Mesothelial cell of epicardium (in vitro differentiated cells): ENCODE measurements around the gene DPPA5. TPM values are rescaled to one million over a fixed set of nuclear protein-coding genes. Genes with fewer than 3 reads are reported as not detected.

Source experiments
- DNase-seq, 2 experiments: peaks; one replicate each; pipeline ENCODE4 v3.0.0; 2021; ENCODE audit warnings: low spot score in 2 of 2; ENCODE audit not compliant: unreplicated experiment in 2 of 2
- H3K27ac Mint-ChIP-seq: 2 replicates; pipeline ENCODE4 v1.8.0; 2021; ENCODE audit warnings: mixed read lengths
- H3K27me3 Mint-ChIP-seq: 2 replicates; pipeline ENCODE4 v1.8.0; 2021; ENCODE audit warnings: low read depth, mixed read lengths
- H3K36me3 Mint-ChIP-seq: 2 replicates; pipeline ENCODE4 v1.8.0; 2021; ENCODE audit warnings: mixed read lengths
- H3K4me1 Mint-ChIP-seq: 2 replicates; pipeline ENCODE4 v1.8.0; 2021; ENCODE audit warnings: mixed read lengths
- H3K4me3 Mint-ChIP-seq: 2 replicates; pipeline ENCODE4 v1.8.0; 2021; ENCODE audit warnings: mild to moderate bottlenecking, moderate library complexity, mixed read lengths
- H3K9me3 Mint-ChIP-seq: 2 replicates; pipeline ENCODE4 v1.8.0; 2021; ENCODE audit warnings: mixed read lengths
- total RNA-seq: library from RNA; stranded (reverse); gene quantifications from 3 replicates; pipeline ENCODE4 v1.2.1, GENCODE V29; 2021
- TF ChIP-seq, protein P1 (sequence below): fragments of 200-600 bp; sonication (generic); IDR thresholded peaks from one replicate; pipeline ENCODE4 v1.5.0; 2021; ENCODE audit warnings: antibody characterized with exemption; ENCODE audit not compliant: unreplicated experiment

DPPA5 gene
- total RNA-seq, 1 donor from 2014 or later, result not detected

DNA sequence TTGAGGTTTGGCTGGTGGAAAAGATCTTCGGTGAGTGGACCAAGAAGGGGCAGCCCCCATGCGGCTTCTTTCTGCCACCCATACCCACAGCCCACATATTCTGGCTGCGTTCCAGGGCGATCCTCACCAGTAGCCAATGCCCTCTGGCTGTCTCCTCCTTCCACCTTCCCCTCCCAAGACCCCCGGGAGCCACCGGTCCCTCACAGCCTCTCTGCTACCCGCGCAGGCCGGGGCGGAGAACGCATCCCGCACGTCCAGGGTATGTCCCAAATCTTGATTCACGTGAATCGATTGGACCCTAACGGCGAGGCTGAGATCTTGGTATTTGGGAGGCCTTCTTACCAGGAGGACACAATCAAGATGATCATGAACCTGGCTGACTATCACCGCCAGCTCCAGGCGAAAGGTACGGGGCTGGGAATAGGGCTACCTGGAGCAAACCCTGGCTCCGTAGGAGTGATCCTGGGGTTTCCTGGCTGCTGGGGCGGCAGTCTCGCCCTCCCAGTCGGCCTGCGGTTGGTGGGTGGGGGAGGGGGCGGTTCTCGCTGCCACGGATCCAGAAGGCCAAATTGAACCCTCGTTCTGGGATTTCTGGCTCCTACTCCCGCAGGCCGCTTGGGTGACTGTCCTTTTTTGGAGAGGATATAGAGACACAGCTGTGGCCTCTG, 8.9 kb upstream of the DPPA5 start:
- Mint-ChIP-seq H3K4me1 (no peaks in the 10 kb centered on the region), H3K9me3 (no peaks in the 10 kb centered on the region), H3K4me3 (no peak overlapping the region), H3K27ac (no peak overlapping the region), H3K36me3 (no peaks in the 10 kb centered on the region), H3K27me3 (no peaks in the 10 kb centered on the region)
- TF ChIP-seq, protein P1, sequence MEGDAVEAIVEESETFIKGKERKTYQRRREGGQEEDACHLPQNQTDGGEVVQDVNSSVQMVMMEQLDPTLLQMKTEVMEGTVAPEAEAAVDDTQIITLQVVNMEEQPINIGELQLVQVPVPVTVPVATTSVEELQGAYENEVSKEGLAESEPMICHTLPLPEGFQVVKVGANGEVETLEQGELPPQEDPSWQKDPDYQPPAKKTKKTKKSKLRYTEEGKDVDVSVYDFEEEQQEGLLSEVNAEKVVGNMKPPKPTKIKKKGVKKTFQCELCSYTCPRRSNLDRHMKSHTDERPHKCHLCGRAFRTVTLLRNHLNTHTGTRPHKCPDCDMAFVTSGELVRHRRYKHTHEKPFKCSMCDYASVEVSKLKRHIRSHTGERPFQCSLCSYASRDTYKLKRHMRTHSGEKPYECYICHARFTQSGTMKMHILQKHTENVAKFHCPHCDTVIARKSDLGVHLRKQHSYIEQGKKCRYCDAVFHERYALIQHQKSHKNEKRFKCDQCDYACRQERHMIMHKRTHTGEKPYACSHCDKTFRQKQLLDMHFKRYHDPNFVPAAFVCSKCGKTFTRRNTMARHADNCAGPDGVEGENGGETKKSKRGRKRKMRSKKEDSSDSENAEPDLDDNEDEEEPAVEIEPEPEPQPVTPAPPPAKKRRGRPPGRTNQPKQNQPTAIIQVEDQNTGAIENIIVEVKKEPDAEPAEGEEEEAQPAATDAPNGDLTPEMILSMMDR, result no peak
- no peak for DNase-seq

DNA sequence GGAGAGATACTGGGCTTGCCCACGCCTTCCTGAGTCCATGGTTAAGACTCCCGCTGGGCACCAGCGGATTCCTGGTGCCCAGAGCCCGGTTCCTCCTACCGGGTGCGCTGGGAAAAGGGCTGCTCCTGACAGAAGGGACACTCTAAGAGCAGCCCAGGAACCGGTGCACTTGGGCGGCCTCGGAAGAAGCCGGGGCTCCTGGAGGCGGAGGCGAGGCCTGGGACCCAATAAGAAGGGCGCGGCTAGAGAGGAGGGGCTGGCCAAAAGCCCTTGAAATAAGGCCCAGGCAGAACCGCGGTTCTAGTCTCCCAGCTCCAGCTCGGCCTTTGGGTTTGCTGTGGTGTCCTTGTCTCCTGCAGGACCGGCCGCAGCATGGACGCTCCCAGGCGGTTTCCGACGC, 8.3 kb upstream of the DPPA5 start, which contains the start of gene KHDC3L:
KHDC3L (plus strand) TSS at position 301 of the 400 bp plus-strand sequence; CDS start at position 373, 72 bp downstream.
- TF ChIP-seq, protein P1, result no peak
- Mint-ChIP-seq H3K4me3 (no peak within 1 kb of the TSS), H3K36me3 (no peaks in the 10 kb centered on the region), H3K9me3 (no peaks in the 10 kb centered on the region), H3K27me3 (no peaks in the 10 kb centered on the region), H3K4me1 (no peaks in the 10 kb centered on the region), H3K27ac (no peak within 1 kb of the TSS)
- DNase-seq, result no peak

DNA sequence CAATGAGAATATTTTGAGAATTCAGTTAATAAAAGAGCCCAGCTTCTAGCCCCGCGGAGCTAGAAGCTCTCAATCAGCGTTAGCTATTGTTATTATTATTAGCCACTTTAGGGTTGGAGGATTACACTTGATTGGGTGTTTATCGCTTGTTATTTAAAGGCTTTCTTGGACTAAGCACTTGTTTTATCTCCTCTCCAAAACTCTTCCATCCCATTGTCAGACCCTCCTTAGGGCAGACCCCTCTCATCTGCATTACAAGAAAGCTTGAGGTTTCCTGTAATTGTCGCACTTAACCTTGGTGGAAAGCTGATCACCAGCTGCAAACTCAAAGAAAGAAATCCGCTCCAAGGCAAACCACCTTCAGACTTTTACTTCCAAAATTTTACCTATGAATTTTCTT, 4.8 kb downstream of the DPPA5 start:
- Mint-ChIP-seq H3K36me3 (no peaks in the 10 kb centered on the region), H3K27me3 (peaks cover 61% of the 10 kb centered on the region), H3K4me1 (no peaks in the 10 kb centered on the region), H3K9me3 (no peaks in the 10 kb centered on the region), H3K4me3 (no peak overlapping the region), H3K27ac (no peak overlapping the region)
- no peak for DNase-seq
- TF ChIP-seq, protein P1, result no peak

DNA sequence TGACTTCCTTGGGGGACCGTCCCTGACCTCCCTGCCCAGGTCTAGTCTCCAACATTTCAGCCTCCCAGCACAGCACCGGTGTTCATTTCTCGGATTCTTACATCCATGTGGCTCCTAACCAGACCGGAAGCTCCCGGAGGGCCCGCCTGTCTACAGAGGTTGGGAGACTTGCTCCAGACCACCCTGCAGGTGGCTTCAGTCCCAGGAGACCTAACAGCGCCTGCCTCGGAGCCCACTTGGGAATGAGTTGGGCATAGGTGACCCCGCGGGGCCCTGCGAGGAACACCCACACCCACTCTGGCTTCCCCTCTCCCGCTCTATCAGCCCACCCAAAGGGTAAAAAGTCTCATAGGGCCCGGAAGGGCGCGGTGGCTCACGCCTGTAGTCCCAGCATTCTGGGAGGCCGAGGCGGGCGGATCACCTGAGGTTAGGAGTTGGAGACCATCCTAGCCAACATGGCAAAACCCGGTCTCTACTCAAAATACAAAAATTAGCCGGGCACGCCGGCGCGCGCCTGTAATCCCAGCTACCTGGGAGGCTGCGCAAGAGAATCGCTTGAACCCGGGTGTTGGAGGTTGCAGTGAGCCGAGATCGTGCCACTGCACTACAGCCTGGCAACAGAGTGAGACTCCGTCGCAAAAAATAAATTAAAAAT, 5.4 kb downstream of the DPPA5 start:
- H3K27ac Mint-ChIP-seq, result no peak overlapping the region
- no peaks in the 10 kb centered on the region for H3K9me3 Mint-ChIP-seq
- no peak for DNase-seq
- H3K4me1 Mint-ChIP-seq, result peaks cover 3% of the 10 kb centered on the region
- H3K27me3 Mint-ChIP-seq, result peaks cover 63% of the 10 kb centered on the region
- no peak overlapping the region for H3K4me3 Mint-ChIP-seq
- no peaks in the 10 kb centered on the region for H3K36me3 Mint-ChIP-seq
- TF ChIP-seq, protein P1, result no peak

DNA sequence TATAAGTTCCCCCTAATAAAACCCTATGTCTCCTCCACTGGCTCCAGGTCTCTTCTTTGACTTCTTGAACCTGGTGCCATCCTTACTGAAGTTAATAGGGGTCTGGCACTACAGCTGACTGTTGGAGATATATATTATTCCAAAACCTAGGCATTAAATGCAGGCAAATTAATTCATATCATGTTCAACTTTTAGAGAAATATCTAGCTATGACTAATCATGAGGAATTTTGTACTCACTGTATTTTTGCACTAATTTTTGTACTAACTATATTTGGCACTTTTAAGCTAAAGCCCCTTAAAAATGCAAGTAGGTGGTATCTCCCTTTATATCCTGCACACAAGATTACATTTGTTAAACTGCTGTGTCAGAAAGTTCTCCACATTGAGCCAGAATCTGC, 10.9 kb downstream of the DPPA5 start:
- Mint-ChIP-seq H3K27me3 (peaks cover 23% of the 10 kb centered on the region), H3K27ac (no peak overlapping the region), H3K4me3 (no peak overlapping the region), H3K36me3 (no peaks in the 10 kb centered on the region), H3K4me1 (peaks cover 8% of the 10 kb centered on the region), H3K9me3 (no peaks in the 10 kb centered on the region)
- TF ChIP-seq, protein P1, result no peak
- no peak for DNase-seq
